Activated T-cell treated with anti-CD3 and anti-CD28 coated beads, Interleukin-2, amount 50 U/mL, for 4 hours (primary cell): ENCODE measurements around the gene CAMK2B. TPM values are rescaled to one million over a fixed set of nuclear protein-coding genes. Genes with fewer than 3 reads are reported as not detected.

Experiments used
- ATAC-seq, 2 donors: fragments of 200-7000 bp; cut with Tn5 transposase; one replicate each; pipeline ENCODE4 v1.10.0; 2021
- DNase-seq: peaks from one replicate; pipeline ENCODE4 v3.0.0-alpha.2; 2020
- H3K27me3 Mint-ChIP-seq: one replicate; pipeline ENCODE4 v1.8.0; 2021; ENCODE audit warnings: low read depth, mixed read lengths
- H3K36me3 Mint-ChIP-seq: one replicate; pipeline ENCODE4 v1.8.0; 2022; ENCODE audit warnings: mixed read lengths; ENCODE audit not compliant: insufficient read depth
- H3K4me1 Mint-ChIP-seq: one replicate; pipeline ENCODE4 v1.8.0; 2021; ENCODE audit warnings: low read depth, mixed read lengths
- H3K4me3 Mint-ChIP-seq: one replicate; pipeline ENCODE4 v1.8.0; 2021; ENCODE audit warnings: mild to moderate bottlenecking, moderate library complexity, mixed read lengths
- H3K9me3 Mint-ChIP-seq: one replicate; pipeline ENCODE4 v1.8.0; 2021; ENCODE audit warnings: mixed read lengths
- total RNA-seq, 3 donors: library from RNA; stranded (reverse); gene quantifications; one replicate each; pipeline ENCODE4 v1.2.1, GENCODE V29; 2021

Gene CAMK2B
- total RNA-seq, 3 donors from 2014 or later: 0.33 to 1.8 (median 1.6) TPM

DNA sequence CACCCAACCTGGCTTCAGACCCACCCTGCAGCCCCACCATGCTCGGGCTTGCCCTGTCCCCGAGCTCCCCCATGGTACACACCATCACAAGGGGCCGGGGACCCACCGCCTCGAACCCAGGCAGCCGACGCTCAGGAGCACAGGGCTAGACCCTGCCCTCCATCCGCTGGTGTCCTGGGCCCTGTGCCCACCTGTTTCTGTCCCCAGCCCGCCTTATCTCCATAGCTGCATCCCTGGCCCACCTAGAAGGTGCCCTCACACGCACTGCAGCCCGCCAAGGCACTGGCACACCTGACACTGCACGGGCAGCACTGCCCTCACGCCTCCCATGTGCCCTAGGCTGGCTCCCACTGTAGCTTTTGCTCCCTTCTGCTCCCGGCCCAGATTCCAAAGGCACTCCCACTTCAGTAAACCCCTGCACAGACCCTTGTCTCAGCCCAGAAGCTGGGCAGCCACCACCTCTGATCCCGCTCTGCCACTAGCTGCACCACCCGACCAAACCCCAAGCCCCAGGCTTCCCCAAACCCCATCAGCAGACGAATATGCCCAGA lies 107.5 kb downstream of the CAMK2B start:
- H3K27me3 Mint-ChIP-seq: no peaks in the 10 kb centered on the region
- H3K4me3 Mint-ChIP-seq: no peak overlapping the region
- H3K9me3 Mint-ChIP-seq: no peaks in the 10 kb centered on the region
- no peaks in the 10 kb centered on the region for H3K36me3 Mint-ChIP-seq
- H3K4me1 Mint-ChIP-seq: no peaks in the 10 kb centered on the region
- DNase-seq (no peak), ATAC-seq (no peak)

DNA sequence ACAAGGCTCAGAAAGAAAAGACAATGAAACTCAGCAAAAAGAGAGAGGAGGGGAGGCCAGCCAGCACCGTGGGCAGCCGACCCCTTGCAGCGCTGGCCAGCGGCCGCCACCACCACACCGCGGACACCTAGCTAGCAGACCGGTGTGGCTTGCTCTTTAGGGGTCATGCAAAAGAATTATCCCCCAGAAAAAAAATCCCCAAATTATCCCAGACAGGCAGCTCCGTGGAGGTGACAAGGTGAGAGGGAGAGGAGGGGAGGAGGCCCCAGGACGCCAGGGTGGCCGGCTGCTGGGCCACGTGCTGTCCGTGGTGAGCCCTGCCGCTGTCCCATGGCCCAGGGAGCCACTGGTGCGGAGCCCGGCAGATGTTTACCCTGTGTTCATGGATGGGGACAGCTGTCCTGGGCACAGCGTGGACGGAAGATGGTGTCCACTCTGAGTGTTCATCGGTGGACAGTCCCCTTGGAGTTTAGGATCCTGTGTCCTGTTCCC lies 108.1 kb downstream of the CAMK2B start:
- Mint-ChIP-seq H3K27me3 (no peaks in the 10 kb centered on the region), H3K4me1 (no peaks in the 10 kb centered on the region), H3K9me3 (no peaks in the 10 kb centered on the region), H3K4me3 (no peak overlapping the region), H3K36me3 (peaks cover 3% of the 10 kb centered on the region)
- ATAC-seq: no peak
- no peak for DNase-seq

DNA sequence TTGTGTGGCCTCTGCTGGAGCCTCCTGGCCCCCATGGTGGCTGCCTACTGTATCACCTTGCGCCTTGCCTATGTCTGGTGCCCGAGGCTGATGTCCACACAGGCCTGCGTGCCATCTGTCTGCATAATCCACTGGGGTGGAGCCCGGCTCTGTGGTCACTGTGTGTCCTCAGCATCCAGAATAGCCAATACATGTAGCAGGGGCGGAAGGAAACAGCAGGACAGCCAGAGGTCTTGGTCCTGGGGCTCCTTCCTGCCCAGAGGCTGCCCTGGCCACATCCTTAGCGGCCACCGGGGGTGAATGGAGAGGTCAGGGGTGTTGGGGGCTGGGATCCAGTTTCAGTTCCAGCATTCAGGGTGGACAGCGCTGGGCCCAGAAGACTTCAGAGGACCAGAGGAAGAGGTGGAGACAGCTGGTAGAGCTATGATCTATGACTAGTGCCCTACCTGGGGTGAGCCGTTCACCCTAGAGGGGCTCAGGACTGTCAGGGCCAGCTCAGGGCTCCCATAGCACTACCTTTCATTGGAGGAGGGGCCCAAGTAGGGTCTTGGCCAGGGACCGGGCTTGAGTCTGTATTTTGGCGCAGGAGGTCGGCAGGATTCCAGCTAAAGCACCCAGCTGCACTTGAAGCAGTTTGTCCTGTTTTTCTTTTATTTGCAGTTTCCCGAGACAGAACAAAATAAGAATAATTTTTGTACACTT lies 108.7 kb downstream of the CAMK2B start:
- DNase-seq (no peak), ATAC-seq (no peak)
- H3K4me3 Mint-ChIP-seq: no peak overlapping the region
- no peaks in the 10 kb centered on the region for H3K27me3 Mint-ChIP-seq
- no peaks in the 10 kb centered on the region for H3K9me3 Mint-ChIP-seq
- peaks cover 8% of the 10 kb centered on the region for H3K36me3 Mint-ChIP-seq
- no peaks in the 10 kb centered on the region for H3K4me1 Mint-ChIP-seq

DNA sequence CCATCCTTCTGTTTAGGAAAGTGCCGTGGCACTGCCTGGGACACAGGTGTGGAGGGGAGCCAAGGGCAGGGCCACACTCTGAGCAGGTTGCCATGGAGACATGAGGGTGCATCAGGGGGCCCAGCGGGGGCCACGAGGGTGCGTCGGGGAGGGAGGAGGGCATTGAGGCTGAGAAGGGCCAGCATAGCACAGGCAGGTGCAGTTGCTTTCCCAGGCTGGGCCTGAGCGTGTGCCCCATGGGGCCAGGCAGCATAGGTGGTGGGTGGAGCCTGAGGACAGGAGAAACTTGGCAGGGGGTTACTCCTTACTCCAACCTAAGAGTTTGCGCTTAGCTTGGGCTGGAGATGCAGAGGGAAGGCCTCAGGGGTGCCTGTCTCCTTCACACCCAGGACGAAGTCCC lies 109.4 kb downstream of the CAMK2B start:
- H3K9me3 Mint-ChIP-seq: no peaks in the 10 kb centered on the region
- ATAC-seq: no peak
- DNase-seq: no peak
- H3K4me3 Mint-ChIP-seq: no peak overlapping the region
- H3K27me3 Mint-ChIP-seq: no peaks in the 10 kb centered on the region
- H3K36me3 Mint-ChIP-seq: peaks cover 14% of the 10 kb centered on the region
- no peaks in the 10 kb centered on the region for H3K4me1 Mint-ChIP-seq

DNA sequence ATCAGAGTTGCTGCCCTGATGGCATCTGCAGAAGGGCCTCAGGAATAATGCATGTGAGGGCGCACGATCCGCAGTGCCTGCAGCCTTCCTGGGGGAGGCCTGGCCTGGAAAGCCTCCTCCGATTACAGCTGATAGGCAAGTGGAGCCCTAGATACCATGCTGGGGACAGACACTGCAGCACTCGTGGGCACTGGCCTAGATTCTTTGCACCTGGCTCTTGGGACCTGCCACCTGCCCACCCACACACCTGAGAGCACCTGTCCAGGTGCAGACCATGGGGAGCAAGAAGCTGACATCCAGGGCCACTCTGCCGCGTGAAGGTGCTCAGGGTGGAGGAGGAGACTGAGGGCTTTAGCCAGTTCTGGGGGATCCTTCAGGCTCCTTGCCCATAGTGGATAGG lies 109.9 kb downstream of the CAMK2B start:
- no peak for ATAC-seq
- Mint-ChIP-seq H3K4me3 (no peak overlapping the region), H3K27me3 (no peaks in the 10 kb centered on the region), H3K9me3 (no peaks in the 10 kb centered on the region), H3K4me1 (no peaks in the 10 kb centered on the region), H3K36me3 (peaks cover 16% of the 10 kb centered on the region)
- no peak for DNase-seq

DNA sequence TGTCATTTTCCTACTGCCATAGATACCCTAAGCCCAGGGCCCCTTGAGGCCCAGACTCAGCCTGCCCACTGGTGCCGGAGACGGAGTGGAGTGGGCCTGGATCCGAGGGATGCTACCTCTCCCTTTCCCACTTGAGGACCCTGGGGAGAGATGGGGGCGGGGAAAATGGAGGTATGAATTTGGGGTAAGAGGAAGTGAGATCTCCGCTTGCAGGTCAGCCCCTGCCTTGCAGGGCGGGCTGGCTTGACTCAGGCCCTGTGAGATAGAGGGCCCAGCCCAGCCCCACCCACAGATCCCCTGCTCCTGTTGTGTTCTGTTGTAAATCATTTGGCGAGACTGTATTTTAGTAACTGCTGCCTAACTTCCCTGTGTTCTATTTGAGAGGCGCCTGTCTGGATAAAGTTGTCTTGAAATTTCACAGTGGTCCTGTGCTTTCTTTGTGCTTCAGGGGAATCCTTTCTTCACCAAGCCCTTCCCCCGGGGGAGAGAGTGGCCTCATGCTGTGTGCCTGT lies 111.5 kb downstream of the CAMK2B start:
- Mint-ChIP-seq H3K27me3 (no peaks in the 10 kb centered on the region), H3K4me3 (no peak overlapping the region), H3K36me3 (peaks cover 21% of the 10 kb centered on the region), H3K9me3 (no peaks in the 10 kb centered on the region), H3K4me1 (no peaks in the 10 kb centered on the region)
- ATAC-seq (no peak), DNase-seq (no peak)

DNA sequence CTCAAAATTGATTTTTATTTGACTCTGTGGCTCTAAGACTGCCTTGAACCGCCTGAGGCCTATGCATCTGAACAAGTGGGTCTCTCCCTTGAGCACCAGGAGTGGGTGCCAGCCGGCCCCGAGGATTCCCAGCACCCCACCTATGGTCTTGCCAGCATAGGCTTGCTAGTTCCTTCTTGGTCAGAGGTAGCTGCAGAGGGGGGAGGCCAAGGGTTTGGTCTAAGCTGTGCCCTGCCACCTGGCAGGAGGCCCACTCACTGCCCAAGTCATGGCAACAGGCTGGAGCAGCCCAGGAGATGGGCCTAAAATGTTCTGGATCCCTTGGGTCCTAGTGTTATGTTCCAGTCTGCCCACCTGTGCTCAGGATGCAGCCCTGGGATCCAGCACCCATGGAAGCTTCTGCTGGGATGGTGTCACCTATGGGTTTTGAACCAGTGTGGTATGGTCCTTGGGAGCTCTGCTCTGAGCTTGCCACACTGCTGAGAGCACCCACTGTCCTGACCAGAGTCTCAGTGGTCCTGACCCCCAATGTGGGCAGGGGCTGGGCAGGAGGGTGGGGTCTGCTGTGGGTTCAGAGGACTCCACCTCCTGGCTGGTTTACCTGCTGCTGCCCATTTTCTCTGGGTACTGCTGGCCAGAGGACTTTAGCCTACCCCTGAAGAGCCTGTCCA lies 112.1 kb downstream of the CAMK2B start:
- Mint-ChIP-seq H3K9me3 (no peaks in the 10 kb centered on the region), H3K4me3 (no peak overlapping the region), H3K36me3 (peaks cover 24% of the 10 kb centered on the region), H3K27me3 (no peaks in the 10 kb centered on the region), H3K4me1 (no peaks in the 10 kb centered on the region)
- no peak for DNase-seq
- ATAC-seq: no peak

DNA sequence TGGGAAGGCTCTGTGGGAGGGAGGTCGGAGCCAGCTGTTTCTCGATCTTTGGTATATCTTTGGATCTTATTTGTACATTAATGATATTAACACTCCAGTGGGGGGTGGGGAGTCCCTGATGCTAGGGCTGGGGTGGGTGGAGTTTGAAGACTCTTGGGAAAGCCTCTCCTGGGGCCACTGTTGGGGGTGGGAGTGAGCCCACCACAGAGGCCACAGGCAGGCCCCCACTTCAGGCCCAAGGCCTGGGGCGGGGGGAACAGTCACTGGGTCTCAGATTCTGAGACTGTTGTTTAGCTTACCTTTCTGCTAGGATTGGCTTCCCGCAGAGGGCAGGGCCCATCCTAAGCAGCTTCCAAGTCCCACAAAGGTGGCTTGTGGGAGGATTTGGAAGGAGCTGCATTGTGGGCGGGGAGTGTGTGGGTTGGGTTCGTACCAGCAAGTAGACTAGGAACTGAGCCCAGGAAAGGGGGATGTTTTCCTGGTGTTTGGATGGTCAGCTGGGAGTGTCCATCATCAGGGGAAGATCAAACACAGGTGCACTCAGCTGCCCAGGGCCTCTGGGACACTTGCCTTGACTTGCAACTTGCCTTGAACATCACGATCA lies 112.7 kb downstream of the CAMK2B start:
- DNase-seq (no peak), ATAC-seq (no peak)
- Mint-ChIP-seq H3K36me3 (peaks cover 29% of the 10 kb centered on the region), H3K4me3 (no peak overlapping the region), H3K4me1 (no peaks in the 10 kb centered on the region), H3K27me3 (no peaks in the 10 kb centered on the region), H3K9me3 (no peaks in the 10 kb centered on the region)

DNA sequence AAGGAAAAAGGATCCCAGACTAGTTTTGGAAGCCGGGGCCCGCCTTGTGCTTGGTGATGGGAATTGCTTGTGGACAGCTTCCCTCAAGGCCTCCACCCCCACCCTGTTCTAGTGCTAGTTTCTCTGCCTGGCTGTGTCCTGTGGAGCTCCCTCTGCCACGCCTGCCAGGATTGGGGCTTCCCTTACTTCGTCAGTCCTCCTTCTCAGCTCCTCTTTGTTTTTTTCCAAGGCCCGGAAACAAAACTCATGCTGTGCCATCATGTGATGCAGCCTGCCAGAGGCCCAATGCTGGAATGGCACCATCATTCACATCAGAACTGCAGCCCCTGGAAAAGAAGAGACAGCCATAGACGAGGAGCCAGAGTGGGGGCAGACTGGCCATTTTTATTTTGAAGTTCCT lies 113.4 kb downstream of the CAMK2B start:
- Mint-ChIP-seq H3K36me3 (peaks cover 29% of the 10 kb centered on the region), H3K4me1 (no peaks in the 10 kb centered on the region), H3K27me3 (no peaks in the 10 kb centered on the region), H3K4me3 (no peak overlapping the region), H3K9me3 (no peaks in the 10 kb centered on the region)
- DNase-seq: no peak
- ATAC-seq: no peak

DNA sequence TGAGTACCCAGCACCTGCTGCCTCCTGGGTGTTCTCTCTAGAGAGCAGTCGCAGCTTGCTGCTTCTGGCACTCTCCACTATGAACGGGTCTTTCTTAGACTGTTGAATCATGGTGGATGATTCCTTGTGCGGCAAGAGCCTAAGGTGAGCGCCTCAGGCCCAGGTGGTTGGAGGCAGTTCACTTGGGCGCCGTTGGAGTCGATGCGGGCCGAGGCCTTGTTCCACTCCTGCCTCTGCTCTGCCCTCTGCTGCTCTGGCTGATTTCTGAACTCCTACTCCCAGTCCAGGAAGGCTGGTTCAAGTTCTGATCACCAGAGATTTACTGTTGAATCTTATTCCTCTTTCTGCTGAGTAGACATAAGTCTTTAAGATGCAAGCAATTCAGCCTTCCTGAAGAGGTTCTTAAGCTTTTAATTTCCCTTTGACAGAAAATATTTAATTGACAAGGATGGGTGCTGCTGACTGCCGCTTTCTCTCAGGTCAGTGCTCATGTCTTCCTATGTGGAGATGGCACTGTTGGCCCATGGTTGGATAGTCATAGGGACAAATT lies 114.2 kb downstream of the CAMK2B start:
- no peak for ATAC-seq
- no peak for DNase-seq
- H3K4me1 Mint-ChIP-seq: no peaks in the 10 kb centered on the region
- no peak overlapping the region for H3K4me3 Mint-ChIP-seq
- H3K27me3 Mint-ChIP-seq: no peaks in the 10 kb centered on the region
- no peaks in the 10 kb centered on the region for H3K9me3 Mint-ChIP-seq
- peaks cover 34% of the 10 kb centered on the region for H3K36me3 Mint-ChIP-seq

DNA sequence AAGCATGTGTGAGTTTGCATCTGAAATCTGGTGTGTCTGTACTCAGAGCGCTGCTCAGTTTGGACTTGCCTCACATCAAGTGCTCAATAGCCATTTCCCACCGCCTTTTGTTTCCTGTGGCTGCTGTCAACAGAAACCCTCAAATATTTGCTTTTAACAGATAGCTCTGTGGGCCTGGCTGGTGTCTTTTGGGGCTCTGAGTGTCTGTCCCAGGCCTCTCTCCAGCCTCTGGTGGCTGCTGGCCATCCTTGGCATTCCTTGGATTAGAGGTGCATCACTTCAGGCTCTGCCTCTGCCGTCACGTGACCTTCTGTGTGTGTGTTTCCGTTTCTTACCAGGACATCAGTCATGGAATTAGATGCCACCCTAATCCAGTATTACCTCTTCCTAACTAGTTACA lies 115.3 kb downstream of the CAMK2B start:
- Mint-ChIP-seq H3K9me3 (no peaks in the 10 kb centered on the region), H3K4me3 (no peak overlapping the region), H3K36me3 (peaks cover 40% of the 10 kb centered on the region), H3K27me3 (no peaks in the 10 kb centered on the region), H3K4me1 (peaks cover 3% of the 10 kb centered on the region)
- ATAC-seq (no peak), DNase-seq (no peak)

DNA sequence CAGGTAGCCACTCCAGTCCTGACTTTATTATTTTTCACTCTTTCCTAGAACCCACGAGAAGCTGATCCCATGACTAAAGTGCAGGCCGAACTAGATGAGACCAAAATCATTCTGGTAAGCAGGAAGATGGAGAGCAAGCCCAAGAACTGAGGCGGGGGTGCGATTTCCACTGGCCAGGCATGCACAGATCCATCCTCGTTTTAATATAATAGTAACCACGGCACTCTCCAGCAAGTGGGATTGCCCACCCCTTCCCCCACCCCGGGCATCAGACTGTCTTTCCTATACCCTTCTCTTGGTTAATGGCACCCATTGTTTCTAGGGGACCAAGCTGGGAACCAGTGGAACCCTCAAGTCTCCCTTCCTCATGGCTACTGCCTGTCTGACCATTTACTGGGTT lies 117.3 kb downstream of the CAMK2B start:
- DNase-seq (no peak), ATAC-seq (no peak)
- no peaks in the 10 kb centered on the region for H3K27me3 Mint-ChIP-seq
- peaks cover 53% of the 10 kb centered on the region for H3K36me3 Mint-ChIP-seq
- H3K9me3 Mint-ChIP-seq: no peaks in the 10 kb centered on the region
- H3K4me1 Mint-ChIP-seq: peaks cover 11% of the 10 kb centered on the region
- no peak overlapping the region for H3K4me3 Mint-ChIP-seq

DNA sequence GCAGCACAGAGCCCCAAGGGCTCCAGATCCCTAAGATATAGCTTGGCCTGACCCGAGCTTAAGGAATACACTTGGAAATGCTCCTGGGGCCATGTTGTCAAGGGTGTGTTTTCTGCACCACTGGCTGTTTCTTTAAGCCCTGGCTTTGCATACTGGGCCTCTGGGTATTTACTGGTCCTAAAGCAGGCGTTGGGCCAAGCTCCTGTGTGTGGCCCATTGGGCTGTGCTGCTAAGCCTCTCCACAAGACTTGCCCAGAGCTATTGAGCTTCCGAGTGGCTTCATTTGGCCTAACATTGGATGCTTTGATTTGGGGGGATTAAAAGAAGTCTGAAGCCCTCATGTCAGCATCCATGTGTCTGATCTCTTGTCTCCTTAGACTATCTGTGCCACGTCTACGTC lies 119.4 kb downstream of the CAMK2B start:
- no peaks in the 10 kb centered on the region for H3K9me3 Mint-ChIP-seq
- H3K4me3 Mint-ChIP-seq: no peak overlapping the region
- peaks cover 25% of the 10 kb centered on the region for H3K4me1 Mint-ChIP-seq
- DNase-seq (no peak), ATAC-seq (no peak)
- H3K36me3 Mint-ChIP-seq: peaks cover 39% of the 10 kb centered on the region
- H3K27me3 Mint-ChIP-seq: no peaks in the 10 kb centered on the region

DNA sequence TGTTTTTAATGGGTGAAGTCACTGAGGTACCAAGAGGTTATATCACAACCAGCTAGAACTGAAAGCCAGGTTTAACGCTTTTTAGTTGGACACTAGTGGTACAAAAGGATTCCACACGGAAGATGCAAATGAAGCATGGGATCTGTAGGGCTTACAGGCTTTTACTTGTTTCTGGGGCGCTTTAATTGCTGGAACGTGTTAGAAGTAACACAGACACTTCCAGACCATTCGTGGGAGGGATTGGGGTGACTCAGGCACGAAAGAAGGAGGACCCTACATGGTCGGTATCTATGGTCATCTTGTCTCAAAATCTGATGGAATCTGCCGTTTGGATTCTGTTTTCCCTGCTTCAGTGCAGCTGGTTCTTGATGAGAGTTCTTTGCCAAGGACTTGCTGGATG lies 123.6 kb downstream of the CAMK2B start:
- ATAC-seq (no peak), DNase-seq (no peak)
- Mint-ChIP-seq H3K36me3 (peaks cover 24% of the 10 kb centered on the region), H3K4me1 (peaks cover 28% of the 10 kb centered on the region), H3K9me3 (no peaks in the 10 kb centered on the region), H3K4me3 (peak overlapping the region; percentile 89), H3K27me3 (peaks cover 7% of the 10 kb centered on the region)
